HepG2 (cell line): ENCODE results near the gene UBE2H. TPM values are rescaled to one million over a fixed set of nuclear protein-coding genes. Genes with fewer than 3 reads are reported as not detected.

Experiments used
- ESRRA ChIP-seq: sonication (generic); formaldehyde crosslinking; IDR thresholded peaks from 2 replicates; pipeline ENCODE4 v1.5.1; 2020; ENCODE audit warnings: mild to moderate bottlenecking, low read depth, missing genetic modification reagents
- FIP1L1 ChIP-seq: fragments of 200-400 bp; formaldehyde crosslinking; IDR thresholded peaks from 2 replicates; pipeline ENCODE4 v1.6.1; 2018; ENCODE audit warnings: low read depth, mild to moderate bottlenecking, low read length, moderate library complexity, borderline replicate concordance; ENCODE audit not compliant: insufficient read depth
- GFI1 ChIP-seq: sonication (generic); formaldehyde crosslinking; IDR thresholded peaks from 2 replicates; pipeline ENCODE4 v1.5.0; 2020; ENCODE audit warnings: missing genetic modification reagents, mild to moderate bottlenecking, borderline replicate concordance
- GMEB1 ChIP-seq: sonication (generic); formaldehyde crosslinking; IDR thresholded peaks from 2 replicates; pipeline ENCODE4 v1.5.1; 2020; ENCODE audit warnings: missing genetic modification reagents, mild to moderate bottlenecking, borderline replicate concordance
- MTA3 ChIP-seq: sonication (generic); formaldehyde crosslinking; IDR thresholded peaks from 2 replicates; pipeline ENCODE4 v1.4.0; 2020; ENCODE audit warnings: missing genetic modification reagents
- ONECUT2 ChIP-seq: sonication (generic); formaldehyde crosslinking; IDR thresholded peaks from 2 replicates; pipeline ENCODE4 v1.4.0; 2020; ENCODE audit warnings: missing genetic modification reagents
- RARG ChIP-seq: sonication (generic); formaldehyde crosslinking; IDR thresholded peaks from 2 replicates; pipeline ENCODE4 v1.4.0; 2020; ENCODE audit warnings: low read depth, mild to moderate bottlenecking, missing genetic modification reagents
- SALL1 ChIP-seq: sonication (generic); formaldehyde crosslinking; IDR thresholded peaks from 2 replicates; pipeline ENCODE4 v1.8.0; 2022; ENCODE audit warnings: mild to moderate bottlenecking, missing genetic modification reagents
- SATB2 ChIP-seq: sonication (generic); formaldehyde crosslinking; IDR thresholded peaks from 2 replicates; pipeline ENCODE4 v1.5.0; 2020; ENCODE audit warnings: missing genetic modification reagents
- TARDBP ChIP-seq: sonication (generic); formaldehyde crosslinking; IDR thresholded peaks from 2 replicates; pipeline ENCODE4 v1.8.0; 2022; ENCODE audit warnings: mild to moderate bottlenecking, missing genetic modification reagents
- TCF7L2 ChIP-seq: IDR thresholded peaks from 2 replicates; pipeline ENCODE4 v1.6.1; 2011; ENCODE audit warnings: mild to moderate bottlenecking, low read depth, low read length, moderate library complexity
- ZNF180 ChIP-seq: sonication (generic); formaldehyde crosslinking; IDR thresholded peaks from 2 replicates; pipeline ENCODE4 v1.4.0; 2020; ENCODE audit warnings: low read depth, missing genetic modification reagents, borderline replicate concordance
- ZNF274 ChIP-seq: sonication (generic); formaldehyde crosslinking; IDR thresholded peaks from 2 replicates; pipeline ENCODE4 v1.5.1; 2020; ENCODE audit warnings: mild to moderate bottlenecking, missing genetic modification reagents
- ZNF333 ChIP-seq: sonication (generic); formaldehyde crosslinking; IDR thresholded peaks from 2 replicates; pipeline ENCODE4 v1.4.0; 2020; ENCODE audit warnings: mild to moderate bottlenecking, missing genetic modification reagents, borderline replicate concordance
- ZNF468 ChIP-seq: sonication (generic); formaldehyde crosslinking; IDR thresholded peaks from 2 replicates; pipeline ENCODE4 v1.8.0; 2022; ENCODE audit warnings: mild to moderate bottlenecking, moderate library complexity, missing genetic modification reagents
- ZNF616 ChIP-seq: sonication (generic); formaldehyde crosslinking; IDR thresholded peaks from 2 replicates; pipeline ENCODE4 v1.5.0; 2020; ENCODE audit warnings: low read depth, mild to moderate bottlenecking, missing genetic modification reagents
- polyA plus RNA-seq, 8 experiments: library from polyadenylated mRNA; depleted of rRNA in 3 of 8; stranded (reverse) in 7 of 8; unstranded in 1 of 8; fragments of >200 nt; fragmentation: Illumina TruSeq in 4 of 8; extraction: Trizol in 4 of 8; gene quantifications; 2 replicates each; pipeline versions ENCODE4 v1.2.1 to v1.2.3, GENCODE V29; 2011 to 2016; ENCODE audit warnings: low read depth in 4 of 8, missing spikeins in 1 of 8, mixed read lengths in 1 of 8; ENCODE audit not compliant: insufficient read depth in 1 of 8
- total RNA-seq, 5 experiments: library from RNA; depleted of rRNA; stranded (reverse); fragments of >200 nt; fragmentation: Illumina TruSeq; extraction: Trizol; gene quantifications; 2 replicates each; pipeline ENCODE4 v1.2.3, GENCODE V29; 2016; ENCODE audit warnings: low read depth in 1 of 5

The UBE2H gene
- total and polyA plus RNA-seq, 2 of the 13 experiments (the other 11 are each of a cell fraction or from before 2014, with no cell fraction given): 15.5 to 40.1 TPM

DNA sequence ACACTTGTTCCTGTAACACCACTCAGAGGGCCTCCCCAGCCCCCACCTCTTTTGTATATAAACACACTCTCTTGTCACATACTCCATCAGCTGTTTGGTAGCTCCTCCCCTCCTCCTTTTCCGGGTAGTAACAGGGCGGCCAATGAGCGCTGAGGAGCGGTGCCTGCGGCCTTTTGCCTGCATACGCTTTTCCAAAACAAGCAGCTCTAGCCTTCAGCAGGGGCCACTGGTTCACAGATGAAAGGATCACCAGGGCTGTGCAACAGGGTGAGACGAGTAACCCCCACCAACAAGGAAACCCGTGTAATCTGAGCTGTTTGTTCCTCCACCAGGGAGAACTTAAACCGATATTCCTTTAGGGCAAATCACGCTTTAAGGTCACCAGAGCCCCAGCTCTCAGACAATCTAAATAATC, 3.9 kb downstream of the UBE2H start (continued):
- TF ChIP-seq GMEB1 (CRISPR knock-in tag) (peak; percentile 69; the same call in 1 of the 2 replicates), ZNF333 (no peak), ZNF616 (CRISPR knock-in tag) (no peak), TARDBP (CRISPR knock-in tag) (peak; percentile 75), FIP1L1 (no peak), ZNF274 (peak; percentile 55; the same call in 1 of the 2 replicates), SALL1 (CRISPR knock-in tag) (peak; percentile 94), ZNF468 (CRISPR knock-in tag) (no peak), ONECUT2 (CRISPR knock-in tag) (no peak; the same call in 1 of the 2 replicates), SATB2 (no peak), TCF7L2 (no peak; the same call in 1 of the 2 replicates), MTA3 (CRISPR knock-in tag) (no peak), ZNF180 (no peak), ESRRA (CRISPR knock-in tag) (peak; percentile 81), RARG (CRISPR knock-in tag) (no peak), GFI1 (CRISPR knock-in tag) (peak; percentile 91)
